Stimulated activated CD4-positive, alpha-beta T cell treated with anti-CD3 and anti-CD28 coated beads, TNF-alpha, amount 100 ng/mL, for 1 hour (primary cell): ENCODE results near the gene TBC1D22B.
"Not testable (repeated sequence)": the region's sequence is repeated elsewhere in the genome, so short reads cannot be mapped to it uniquely, and the experiment has no call there.

ENCODE experiments used
- DNase-seq, 3 donors: peaks; one replicate each; pipeline ENCODE4 v3.0.0-alpha.2; 2020; ENCODE audit warnings: low read depth in 3 of 3, low spot score in 1 of 3

Gene TBC1D22B

DNA sequence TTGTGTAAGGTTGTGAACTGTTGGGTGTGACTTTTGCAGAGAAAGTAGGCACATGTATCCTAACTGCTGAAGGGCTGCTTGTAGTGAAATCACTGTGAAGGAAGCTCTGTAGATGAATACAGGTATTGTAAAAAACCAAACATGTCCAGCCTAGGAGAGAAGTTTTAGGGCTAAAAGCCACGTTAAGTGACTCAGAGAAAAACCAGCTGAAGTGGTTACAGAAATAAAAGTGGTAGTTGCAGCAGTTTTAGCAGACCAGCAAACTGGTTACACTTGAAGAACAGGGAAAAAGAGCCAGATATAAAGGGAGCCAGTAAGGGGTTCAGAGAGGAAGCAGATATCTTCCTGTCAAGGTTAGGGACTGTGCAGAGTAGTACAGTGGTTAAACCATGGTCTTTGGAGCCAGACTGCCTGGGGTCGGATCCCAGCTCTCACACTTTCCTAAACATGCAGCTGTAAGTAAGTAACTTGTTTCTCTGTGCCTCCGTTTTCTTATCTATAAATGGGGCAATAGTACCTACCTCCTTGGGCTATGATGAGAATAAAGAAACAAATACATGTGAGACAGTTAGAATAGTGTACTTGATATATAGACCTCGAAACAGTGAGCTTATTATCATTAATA, 62.4 kb downstream of the TBC1D22B start:
- no peak for DNase-seq

DNA sequence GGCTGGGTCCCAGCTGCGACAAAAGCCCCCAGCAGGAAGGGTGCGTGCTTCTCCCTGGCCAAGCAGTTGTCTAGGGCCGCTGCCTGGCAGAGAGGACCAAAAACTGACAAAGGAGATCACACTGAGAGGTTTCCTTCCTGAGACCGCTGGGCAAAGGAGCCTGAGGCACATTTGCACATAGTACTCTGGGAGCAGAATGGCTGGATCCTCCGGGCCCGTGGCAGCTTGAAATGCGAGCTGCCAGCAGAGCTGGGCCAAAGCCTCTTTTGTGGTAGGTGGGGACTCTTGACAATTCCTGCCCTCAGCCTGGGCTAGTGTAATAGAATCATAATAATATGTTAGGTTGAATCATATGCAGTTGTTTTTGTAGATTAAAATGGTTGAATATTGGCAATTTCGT, 63.1 kb downstream of the TBC1D22B start:
- no peak for DNase-seq

DNA sequence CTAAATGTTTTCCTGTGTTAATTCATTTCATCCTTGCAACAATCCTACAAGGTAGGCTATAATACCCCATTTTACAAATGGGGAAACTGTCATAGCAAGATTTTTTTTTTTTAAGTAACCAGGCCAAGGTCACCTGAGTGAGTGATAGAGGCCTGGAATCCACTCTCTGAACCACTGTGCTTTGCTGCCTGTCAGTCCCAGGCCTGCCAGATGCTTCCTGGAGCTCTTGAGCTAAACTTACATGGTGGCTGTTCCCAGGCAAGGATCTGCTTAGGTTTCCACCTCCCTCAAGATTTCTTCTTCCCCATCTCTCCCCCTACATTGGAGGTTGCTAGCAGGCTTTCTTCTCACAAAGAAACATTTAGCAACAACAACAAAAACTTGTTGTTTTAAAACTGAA, 63.5 kb downstream of the TBC1D22B start:
- DNase-seq, result no peak

DNA sequence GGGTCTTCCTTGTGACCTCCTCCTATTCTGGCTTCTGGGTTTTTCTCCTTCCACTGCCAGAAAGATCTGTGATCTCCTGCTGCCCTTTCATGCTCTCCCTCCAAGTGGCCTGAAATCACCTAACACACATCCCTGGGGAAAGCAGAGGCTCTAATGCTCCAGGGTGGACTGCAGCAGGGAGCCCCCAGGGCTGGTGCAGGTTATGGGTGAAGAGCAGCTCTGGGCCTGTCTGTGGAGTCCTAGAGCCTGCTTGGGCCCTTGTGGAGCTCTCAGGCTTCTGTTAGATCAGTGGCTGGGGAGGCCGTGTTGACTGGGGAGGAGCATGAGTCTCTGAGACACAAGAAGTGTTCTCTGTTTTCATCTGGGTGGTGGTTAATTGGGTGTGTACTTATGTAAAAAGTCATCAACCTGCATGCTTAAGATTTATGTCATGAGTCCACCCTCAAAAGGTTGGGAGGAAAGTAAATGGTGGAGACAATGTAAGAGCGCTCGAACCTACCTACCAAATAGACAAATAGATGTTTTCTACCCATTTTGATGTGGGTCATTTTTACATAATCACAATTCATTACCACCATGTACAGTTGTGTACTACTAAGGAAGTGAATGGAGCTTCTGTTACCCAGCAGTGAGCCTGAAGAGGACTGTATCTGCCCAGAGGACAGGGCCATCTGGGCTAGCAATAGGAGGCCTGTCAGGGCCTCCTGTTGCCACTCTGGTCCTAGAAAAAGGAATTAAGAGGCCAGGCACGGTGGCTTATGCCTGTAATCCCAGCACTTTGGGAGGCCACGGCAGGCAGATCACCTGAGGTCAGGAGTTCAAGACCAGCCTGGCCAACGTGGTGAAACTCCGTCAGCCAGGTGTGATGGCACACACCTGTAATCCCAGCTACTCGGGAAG, 64.2 kb downstream of the TBC1D22B start:
- DNase-seq, result no peak

DNA sequence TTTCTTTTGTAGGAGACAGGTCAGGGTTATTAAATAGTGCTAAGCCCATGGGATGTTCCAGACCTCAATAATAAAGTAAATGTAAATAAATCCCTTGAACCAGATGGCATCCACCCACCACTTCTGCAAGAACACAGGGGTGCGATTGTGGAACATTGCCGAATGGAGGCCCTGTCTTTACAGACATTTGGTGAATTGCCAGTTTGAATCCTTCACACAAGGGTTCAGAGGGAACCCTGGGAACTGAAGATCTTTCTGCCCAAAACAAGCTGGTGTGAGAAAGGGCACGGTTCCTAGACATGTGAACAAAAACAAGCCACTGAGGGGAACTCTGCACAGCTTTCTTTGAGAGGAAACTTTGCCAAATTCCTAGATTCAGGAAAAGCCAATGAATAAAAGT, 66.0 kb downstream of the TBC1D22B start:
- no peak for DNase-seq

DNA sequence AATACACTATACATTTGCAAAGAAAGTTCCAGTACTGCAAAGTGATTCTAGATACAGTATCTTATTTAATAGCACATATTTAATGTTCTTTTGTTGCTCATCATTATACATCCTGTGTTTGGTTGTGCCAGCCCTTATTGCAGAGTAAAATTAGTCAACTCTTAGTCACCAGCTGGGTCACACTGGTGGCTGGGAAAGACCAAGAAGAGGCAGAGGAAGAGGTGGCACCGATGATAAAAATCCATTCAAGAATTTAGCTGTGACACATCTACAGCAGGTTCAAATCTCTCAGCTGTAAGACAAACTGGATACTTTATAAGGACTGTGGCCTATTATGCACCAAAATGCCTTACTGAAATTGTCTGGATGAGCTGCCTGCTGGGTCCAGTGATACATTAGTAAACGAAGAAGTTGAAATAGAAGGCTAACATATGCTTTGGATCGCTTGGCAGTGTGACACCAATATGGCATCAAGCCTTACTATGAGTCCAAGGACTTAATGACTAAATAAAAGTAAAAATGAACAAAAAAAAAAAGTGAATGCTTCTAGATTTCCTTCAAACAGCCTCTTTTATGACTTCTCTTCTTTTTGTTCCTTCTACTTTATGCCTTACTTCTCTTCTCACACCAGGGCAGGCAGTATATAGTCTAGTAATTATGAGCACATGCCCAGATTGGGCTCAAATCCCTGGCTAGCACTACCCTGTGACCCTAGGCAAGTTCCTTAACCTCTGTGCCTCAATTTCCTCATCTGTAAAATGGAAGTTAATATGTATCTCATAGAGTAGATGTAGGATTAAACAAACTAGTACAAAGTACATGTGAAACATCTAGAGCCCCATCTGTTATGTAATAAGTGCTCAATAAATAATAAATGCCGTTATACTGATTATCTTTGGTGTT, 66.8 kb downstream of the TBC1D22B start:
- no peak for DNase-seq

DNA sequence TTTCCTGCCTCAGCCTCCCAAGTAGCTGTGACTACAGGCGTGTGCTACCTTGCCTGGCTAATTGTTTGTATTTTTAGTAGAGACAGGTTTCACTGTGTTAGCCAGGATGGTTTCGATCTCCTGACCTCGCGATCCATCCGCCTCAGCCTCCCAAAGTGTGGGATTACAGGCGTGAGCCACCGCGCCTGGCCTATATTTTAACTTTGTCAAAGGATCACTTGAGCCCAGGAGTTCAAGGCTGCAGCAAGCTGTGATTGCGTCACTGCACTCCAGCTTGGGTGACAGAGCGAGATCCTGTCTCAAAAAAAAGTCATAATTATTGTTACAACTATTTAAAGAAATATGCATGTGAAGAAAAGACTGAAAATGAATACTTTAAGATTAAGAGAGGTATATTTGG, 72.8 kb downstream of the TBC1D22B start:
- DNase-seq, result not testable (repeated sequence)

DNA sequence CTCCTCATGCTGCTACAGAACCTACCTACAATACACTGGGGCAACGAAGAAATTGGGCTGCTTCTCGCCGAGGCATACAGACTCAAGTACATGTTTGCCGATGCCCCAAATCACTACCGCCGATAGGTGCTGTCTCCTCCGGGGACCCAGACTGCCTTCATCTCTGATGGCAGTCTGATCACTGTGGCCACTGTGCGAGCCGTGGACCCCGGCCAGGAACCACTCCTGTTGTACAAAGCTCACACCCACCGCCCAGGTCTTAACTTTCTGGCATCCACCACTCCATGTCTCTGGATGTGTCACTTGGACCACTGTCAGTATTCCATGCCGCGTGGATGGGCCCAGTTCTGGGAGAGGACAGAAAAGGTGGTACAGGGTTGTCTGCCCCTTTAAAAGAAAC, 73.5 kb downstream of the TBC1D22B start:
- no peak for DNase-seq

DNA sequence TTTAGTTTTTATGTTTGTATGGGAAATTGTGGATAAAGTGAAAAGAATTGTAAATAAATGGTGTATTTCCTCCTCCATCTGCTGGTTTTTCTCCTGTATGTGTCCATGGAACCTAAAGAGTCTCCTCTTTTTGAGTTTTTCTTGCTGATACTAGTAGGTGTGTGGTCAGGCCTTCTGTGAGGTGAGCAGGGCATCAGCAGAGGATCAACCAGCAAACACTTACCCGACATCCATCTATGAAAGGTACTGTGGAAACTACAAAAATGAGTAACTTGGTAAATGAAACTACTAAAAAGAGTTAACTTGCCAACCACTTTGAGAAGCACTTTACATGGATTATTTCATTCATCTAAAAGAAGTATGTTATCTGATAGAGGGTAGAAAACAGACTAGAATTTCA, 75.3 kb downstream of the TBC1D22B start:
- DNase-seq, result no peak

DNA sequence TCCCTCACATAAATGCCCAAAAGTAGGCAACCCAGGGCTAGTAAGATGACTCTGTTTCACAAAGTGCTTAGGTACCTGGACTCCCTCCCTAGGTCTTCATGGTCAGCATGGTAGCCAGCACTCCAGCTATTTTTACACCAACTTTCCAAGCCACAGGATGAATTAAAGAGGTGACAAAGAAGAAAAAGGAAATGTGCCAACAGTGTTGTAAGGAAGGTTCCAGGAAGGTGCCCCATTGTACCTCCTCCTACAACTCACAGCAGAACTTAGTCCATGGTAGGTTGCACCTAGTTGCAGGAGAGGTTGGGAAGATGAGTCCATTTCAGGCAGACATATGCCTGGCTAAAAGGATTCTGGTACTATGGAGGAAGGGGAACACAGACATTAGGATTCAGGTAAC, 76.5 kb downstream of the TBC1D22B start:
- DNase-seq, result no peak

DNA sequence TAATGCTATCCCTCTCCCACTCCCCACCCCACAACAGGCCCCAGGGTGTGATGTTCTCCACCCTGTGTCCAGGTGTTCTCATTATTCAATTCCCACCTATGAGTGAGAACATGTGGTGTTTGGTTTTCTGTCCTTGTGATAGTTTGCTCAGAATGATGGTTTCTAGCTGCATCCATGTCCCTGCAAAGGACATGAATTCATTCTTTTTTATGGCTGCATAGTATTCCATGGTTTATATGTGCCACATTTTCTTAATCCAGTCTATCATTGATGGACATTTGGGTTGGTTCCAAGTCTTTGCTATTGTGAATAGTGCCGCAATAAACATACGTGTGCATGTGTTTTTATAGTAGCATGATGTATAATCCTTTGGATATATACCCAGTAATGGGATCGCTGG, 80.7 kb downstream of the TBC1D22B start:
- not testable (repeated sequence) for DNase-seq

DNA sequence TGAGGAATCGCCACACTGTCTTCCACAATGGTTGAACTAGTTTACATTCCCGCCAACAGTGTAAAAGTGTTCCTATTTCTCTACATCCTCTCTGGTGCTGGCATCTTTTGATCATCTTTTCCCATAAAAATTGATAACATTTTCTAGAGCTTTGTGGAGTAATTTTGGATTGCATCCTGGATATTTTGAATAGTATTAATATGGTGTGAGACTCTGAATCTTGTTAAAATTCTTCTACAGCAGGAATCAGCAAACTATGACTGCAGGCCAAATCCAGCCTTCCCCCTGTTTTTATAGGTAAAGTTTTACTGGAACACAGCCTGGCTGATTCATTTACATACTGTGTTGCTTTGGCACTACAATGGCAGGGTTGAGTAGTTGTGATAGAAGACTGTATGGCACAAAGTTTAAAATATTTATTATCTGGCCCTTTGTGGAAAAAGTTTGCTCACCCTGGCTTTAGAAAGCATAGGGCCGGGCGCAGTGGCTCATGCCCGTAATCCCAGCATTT, 81.2 kb downstream of the TBC1D22B start:
- DNase-seq, result no peak

DNA sequence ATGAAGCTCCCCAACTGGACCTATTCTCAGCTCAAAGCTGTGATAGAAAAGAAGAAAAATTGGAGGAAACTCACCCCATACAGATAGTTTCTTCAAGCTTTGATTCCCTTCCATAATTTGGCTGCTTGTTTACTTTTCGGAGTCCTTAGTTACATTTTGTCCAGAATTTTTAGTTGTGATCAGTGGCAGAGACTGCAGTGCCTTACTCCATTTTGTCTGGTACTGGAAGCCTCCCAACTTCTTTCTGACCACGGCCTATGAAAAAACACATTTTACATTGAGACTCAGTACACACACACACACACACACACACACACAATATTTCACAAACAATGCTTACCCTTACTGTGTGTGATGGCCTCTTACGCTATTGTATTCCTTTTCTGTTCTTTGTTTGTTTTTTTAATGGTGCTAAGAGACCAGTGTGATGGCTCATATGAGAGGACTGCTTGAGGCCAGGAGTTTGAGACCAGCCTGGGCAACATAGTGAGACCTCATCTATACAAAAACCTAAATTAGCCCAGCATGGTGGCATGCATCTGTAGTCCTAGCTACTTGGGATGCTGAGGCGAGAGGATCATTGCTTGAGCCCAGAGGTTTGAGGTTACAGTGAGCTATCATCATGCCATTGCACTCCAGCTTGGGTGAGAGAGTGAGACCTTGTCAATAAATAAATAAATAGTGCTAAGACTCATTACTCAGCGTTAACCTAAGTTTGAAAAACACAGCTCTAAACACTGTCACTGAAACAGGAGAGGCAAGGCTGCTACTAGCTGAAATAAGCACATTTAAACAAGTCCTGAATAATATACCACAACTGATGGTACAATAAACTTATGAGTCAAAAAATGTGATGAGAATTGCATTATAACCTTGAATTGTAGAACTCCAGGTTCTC, 82.4 kb downstream of the TBC1D22B start:
- DNase-seq, result no peak

DNA sequence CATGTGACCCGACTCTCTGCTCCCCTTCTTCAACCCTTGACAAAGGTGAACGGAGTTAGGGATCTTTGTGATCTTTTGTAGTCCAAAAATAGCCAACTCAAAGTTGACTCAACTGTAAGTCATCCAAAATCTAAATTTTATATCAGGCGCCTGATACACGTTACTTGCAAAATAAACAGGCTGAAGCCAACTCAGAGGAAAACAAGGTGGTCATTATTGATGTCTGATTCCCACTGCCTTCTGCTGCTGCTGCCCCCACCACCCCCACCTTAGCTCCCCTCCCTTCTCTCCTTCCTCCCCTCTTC, 83.0 kb downstream of the TBC1D22B start:
- DNase-seq, result no peak

DNA sequence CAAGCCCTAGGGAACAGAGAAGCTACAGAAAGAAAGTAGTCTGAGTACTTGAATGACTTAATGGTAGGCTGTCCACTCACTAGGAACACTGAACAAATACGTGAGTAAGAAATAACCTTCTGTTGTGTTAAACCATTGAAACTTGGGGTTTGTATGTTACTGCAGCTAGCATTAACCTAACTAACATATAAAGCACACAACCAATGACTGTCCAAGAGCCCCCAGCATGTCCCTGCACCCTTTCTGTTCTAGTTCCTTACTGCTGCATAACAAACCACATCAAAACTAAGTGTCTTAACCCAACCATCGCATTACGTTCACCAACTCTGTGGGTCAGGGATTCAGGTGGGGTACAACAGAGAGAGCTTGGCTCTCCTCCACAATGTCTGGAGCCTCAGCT, 85.7 kb downstream of the TBC1D22B start:
- DNase-seq, result no peak

DNA sequence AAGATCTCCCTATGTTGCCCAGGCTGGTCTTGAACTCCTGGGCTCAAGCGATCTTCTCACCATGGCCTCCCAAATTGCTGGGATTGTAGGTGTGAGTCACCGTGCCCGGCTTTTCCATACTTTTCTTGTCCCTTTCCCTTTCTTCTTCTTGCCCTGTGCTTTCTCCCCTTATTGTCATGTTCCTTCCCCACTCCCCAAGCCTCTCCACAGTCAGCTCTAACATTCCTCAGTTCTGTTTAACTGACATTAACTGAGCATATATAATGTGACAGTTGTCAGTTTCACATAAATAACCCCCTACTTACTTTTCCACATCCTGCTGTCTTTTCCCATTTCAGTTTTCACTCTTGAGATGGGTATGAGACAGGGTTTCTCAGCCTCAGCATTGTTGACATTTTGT, 86.7 kb downstream of the TBC1D22B start:
- DNase-seq, result no peak

DNA sequence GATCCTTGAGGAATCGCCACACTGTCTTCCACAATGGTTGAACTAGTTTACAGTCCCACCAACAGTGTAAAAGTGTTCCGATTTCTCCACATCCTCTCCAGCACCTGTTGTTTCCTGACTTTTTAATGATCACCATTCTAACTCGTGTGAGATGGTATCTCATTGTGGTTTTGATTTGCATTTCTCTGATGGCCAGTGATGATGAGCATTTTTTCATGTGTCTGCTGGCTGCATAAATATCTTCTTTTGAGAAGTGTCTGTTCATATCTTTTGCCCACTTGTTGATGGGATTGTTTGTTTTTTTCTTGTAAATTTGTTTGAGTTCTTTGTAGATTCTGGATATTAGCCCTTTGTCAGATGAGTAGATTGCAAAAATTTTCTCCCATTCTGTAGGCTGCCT, 88.2 kb downstream of the TBC1D22B start:
- not testable (repeated sequence) for DNase-seq

DNA sequence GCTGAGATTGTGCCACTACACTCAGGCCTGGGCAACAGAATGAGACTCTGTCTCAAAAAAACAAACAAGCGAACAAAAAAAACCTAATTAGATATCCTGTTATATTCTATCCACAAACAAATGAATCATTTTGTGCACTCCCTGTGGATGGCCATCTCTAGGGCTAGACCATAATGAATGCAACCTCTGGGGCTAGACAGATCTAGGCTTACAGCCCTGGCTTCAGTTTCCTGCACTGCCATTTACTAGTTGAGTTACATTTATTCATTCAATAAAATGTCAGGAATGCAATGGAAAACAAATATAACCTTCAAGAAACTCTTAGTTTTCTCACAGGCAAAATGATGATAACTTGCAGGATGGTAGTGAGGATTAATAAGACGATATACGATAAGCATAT, 89.6 kb downstream of the TBC1D22B start:
- no peak for DNase-seq

DNA sequence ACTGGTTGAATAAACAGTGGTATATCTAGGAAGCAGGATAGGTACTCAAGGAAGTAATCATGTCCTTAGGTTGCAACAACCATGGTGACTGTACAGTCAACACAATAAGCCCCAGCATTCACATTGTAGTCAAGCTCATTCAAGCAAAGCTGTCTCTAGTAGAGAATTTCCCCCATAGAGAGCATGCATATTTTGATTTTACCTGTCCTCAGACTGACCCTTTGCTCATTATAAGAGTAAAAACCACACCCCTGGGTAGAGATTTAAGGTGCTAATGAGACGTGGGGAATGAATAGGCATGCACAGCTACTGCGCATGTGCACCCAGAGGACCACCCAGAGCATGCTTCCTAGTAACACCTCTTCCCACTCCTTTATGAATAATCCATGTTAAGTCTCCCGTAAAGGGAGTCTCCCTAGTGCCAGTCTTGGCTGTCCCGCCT, 90.1 kb downstream of the TBC1D22B start:
- no peak for DNase-seq

DNA sequence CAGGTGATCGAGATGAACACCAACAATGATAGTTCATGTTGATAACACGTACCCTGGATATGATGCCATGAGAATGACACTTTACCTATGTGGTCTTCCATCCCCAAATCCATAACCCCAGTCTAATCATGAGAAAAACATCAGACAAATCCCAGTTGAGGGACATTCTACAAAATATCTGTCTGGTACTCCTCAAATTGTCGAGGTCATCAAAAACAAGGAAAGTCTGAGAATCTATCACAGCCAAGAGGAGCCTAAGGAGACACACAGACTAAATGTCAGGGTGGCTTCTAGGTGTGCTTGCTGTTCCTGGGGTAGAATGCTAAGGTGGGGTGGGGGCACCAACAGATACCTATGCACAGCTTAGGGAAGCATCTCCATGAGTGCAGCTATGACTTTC, 93.5 kb downstream of the TBC1D22B start:
- no peak for DNase-seq

DNA sequence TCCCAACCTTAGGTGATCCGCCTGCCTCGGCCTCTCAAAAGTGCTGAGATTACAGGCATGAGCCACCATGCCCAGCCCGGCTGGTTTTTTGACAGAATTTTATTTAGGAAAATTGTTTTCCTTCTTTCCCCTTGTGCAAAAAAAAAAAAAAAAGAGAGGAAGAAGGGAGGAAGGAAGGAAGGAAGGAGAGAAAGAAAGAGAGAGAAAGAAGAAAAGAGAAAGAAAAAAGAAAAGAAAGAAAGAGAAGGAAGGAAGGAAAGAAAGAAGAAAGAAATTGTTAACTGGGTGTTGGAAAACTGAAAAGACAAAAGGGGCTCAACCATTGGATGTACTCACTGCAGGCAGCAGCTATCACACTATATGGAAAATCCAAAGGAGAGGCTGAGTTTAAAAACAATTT, 94.8 kb downstream of the TBC1D22B start:
- no peak for DNase-seq
